NK-92 treated with Interleukin-12 subunit alpha and Interleukin-12 subunit beta, amount 100 ng/mL, for 24 hours (cell line): ENCODE data around the gene RADX.
A peak's percentile ranks its signal among the peaks of the same experiment; 100 is the strongest.
"Not testable (repeated sequence)": the region's sequence is repeated elsewhere in the genome, so short reads cannot be mapped to it uniquely, and the experiment has no call there.

Experiments
- DNase-seq: peaks from one replicate; lab custom pipeline; 2025; lab: John Stamatoyannopoulos, UW

The RADX gene

GRCh38 chrX:106611679-106612392, at the start of gene RADX:
Gene RADX (plus strand): TSS chrX:106611978. CDS start chrX:106612081, 103 bp downstream.
- DNase-seq: peak; percentile 73

- no peak for DNase-seq
These were observed 46.8 kb upstream of the RADX start for GRCh38 chrX:106564986-106565385.

- DNase-seq: no peak
These were observed 45.4 kb upstream of the RADX start for GRCh38 chrX:106566362-106566761.

- no peak for DNase-seq
These were observed 29.9 kb upstream of the RADX start for GRCh38 chrX:106581856-106582255.

GRCh38 chrX:106585478-106585877, 26.3 kb upstream of the RADX start:
- no peak for DNase-seq

- DNase-seq: no peak
These were observed 23.0 kb upstream of the RADX start for GRCh38 chrX:106588801-106589200.

- DNase-seq: no peak
These were observed 12.4 kb upstream of the RADX start for GRCh38 chrX:106599411-106599810.

GRCh38 chrX:106606571-106606970, 5.2 kb upstream of the RADX start:
- no peak for DNase-seq

GRCh38 chrX:106608016-106608415, 3.8 kb upstream of the RADX start:
- DNase-seq: no peak

GRCh38 chrX:106611317-106611678, 480 bp upstream of the RADX start:
- no peak for DNase-seq

GRCh38 chrX:106612393-106612763, 600 bp downstream of the RADX start:
- no peak for DNase-seq

- no peak for DNase-seq
These were observed 1.5 kb downstream of the RADX start for GRCh38 chrX:106613277-106613676.

- DNase-seq: no peak
These were observed 3.3 kb downstream of the RADX start for GRCh38 chrX:106615041-106615440.

GRCh38 chrX:106619797-106620196, 8.0 kb downstream of the RADX start:
- no peak for DNase-seq

GRCh38 chrX:106621836-106622235, 10.1 kb downstream of the RADX start:
- DNase-seq: no peak

GRCh38 chrX:106626789-106627188, 15.0 kb downstream of the RADX start:
- no peak for DNase-seq

- no peak for DNase-seq
These were observed 19.8 kb downstream of the RADX start for GRCh38 chrX:106631615-106632014.

GRCh38 chrX:106649523-106650428, 38.0 kb downstream of the RADX start:
- DNase-seq: no peak

- DNase-seq: not testable (repeated sequence)
These were observed 41.8 kb downstream of the RADX start for GRCh38 chrX:106653625-106654024.

GRCh38 chrX:106670631-106671030, 58.9 kb downstream of the RADX start:
- DNase-seq: no peak

- DNase-seq: no peak
These were observed 60.7 kb downstream of the RADX start for GRCh38 chrX:106672527-106672926.

GRCh38 chrX:106680716-106681115, 68.9 kb downstream of the RADX start:
- no peak for DNase-seq

- DNase-seq: no peak
These were observed 72.4 kb downstream of the RADX start for GRCh38 chrX:106684207-106684606.
